Liver (tissue), 10 donors: Measurements from ENCODE around the gene PHACTR4. TPM values are rescaled to one million over a fixed set of nuclear protein-coding genes. Genes with fewer than 3 reads are reported as not detected.

Experiments used
- DNase-seq: peaks from one replicate; pipeline ENCODE4 v3.0.0-alpha.2; 2017; ENCODE audit warnings: low spot score
- H3K27ac ChIP-seq, 2 donors: one replicate each; pipeline ENCODE4 v1.7.0; 2013; ENCODE audit warnings: inconsistent platforms in 2 of 2, low read length in 2 of 2, control low read depth in 1 of 2, low read depth in 1 of 2, mild to moderate bottlenecking in 1 of 2
- H3K27me3 ChIP-seq, 4 donors: one replicate each; pipeline versions ENCODE4 v1.6.1 to v1.7.0; 2013; ENCODE audit warnings: low read length in 3 of 4, inconsistent platforms in 1 of 4, mild to moderate bottlenecking in 1 of 4, moderate library complexity in 1 of 4; ENCODE audit not compliant: control insufficient read depth in 4 of 4, insufficient read depth in 4 of 4
- H3K36me3 ChIP-seq, 4 donors: one replicate each; pipeline versions ENCODE4 v1.6.1 to v1.7.0; 2013; ENCODE audit warnings: low read length in 3 of 4, mild to moderate bottlenecking in 3 of 4, low read depth in 1 of 4, moderate library complexity in 1 of 4; ENCODE audit not compliant: control insufficient read depth in 4 of 4, insufficient read depth in 3 of 4
- H3K4me1 ChIP-seq, 4 donors: one replicate each; pipeline versions ENCODE4 v1.6.1 to v1.7.0; 2013; ENCODE audit warnings: low read length in 3 of 4, mild to moderate bottlenecking in 3 of 4, moderate library complexity in 1 of 4; ENCODE audit not compliant: control insufficient read depth in 4 of 4, insufficient read depth in 4 of 4
- H3K4me3 ChIP-seq, 3 donors: one replicate each; pipeline versions ENCODE4 v1.6.1 to v1.7.0; 2013; ENCODE audit warnings: low read length in 3 of 3, control low read depth in 1 of 3, low read depth in 1 of 3, mild to moderate bottlenecking in 1 of 3
- H3K9ac ChIP-seq, 2 donors: one replicate each; pipeline ENCODE4 v1.7.0; 2013; ENCODE audit warnings: low read length in 2 of 2, mild to moderate bottlenecking in 2 of 2, moderate library complexity in 2 of 2, control low read depth in 1 of 2, low read depth in 1 of 2
- H3K9me3 ChIP-seq, 4 donors: one replicate each; pipeline versions ENCODE4 v1.6.1 to v1.7.0; 2013; ENCODE audit warnings: low read length in 3 of 4; ENCODE audit not compliant: control insufficient read depth in 4 of 4
- CTCF ChIP-seq: fragments of 150-350 bp; IDR thresholded peaks from 2 replicates; pipeline ENCODE4 v1.5.1; 2017; ENCODE audit warnings: improper control_type of control experiment, low read depth, low read length; ENCODE audit not compliant: missing input control
- EGR1 ChIP-seq, 2 donors: IDR thresholded peaks; 2 replicates each; pipeline ENCODE4 v1.6.1; 2016 to 2018; ENCODE audit warnings: antibody characterized with exemption in 2 of 2, low read depth in 2 of 2
- FOXA1 ChIP-seq: IDR thresholded peaks from 2 replicates; pipeline ENCODE4 v1.6.1; 2016; ENCODE audit warnings: antibody characterized with exemption
- FOXA2 ChIP-seq: IDR thresholded peaks from 2 replicates; pipeline ENCODE4 v1.6.1; 2016; ENCODE audit warnings: antibody characterized with exemption
- HNF4G ChIP-seq: IDR thresholded peaks from 2 replicates; pipeline ENCODE4 v1.6.1; 2016; ENCODE audit warnings: antibody characterized with exemption
- RAD21 ChIP-seq, 2 donors: IDR thresholded peaks; 2 replicates each; pipeline ENCODE4 v1.6.1; 2016; ENCODE audit warnings: antibody characterized with exemption in 2 of 2, mild to moderate bottlenecking in 2 of 2
- RXRA ChIP-seq, 2 donors: IDR thresholded peaks; 2 replicates each; pipeline ENCODE4 v1.6.1; 2017 to 2018; ENCODE audit warnings: antibody characterized with exemption in 2 of 2, mild to moderate bottlenecking in 1 of 2
- SP1 ChIP-seq: IDR thresholded peaks from 2 replicates; pipeline ENCODE4 v1.6.1; 2018; ENCODE audit warnings: antibody characterized with exemption, mild to moderate bottlenecking
- ZBTB33 ChIP-seq: IDR thresholded peaks from 2 replicates; pipeline ENCODE4 v1.6.1; 2016; ENCODE audit warnings: antibody characterized with exemption
- WGBS: extraction: QIAGEN DNeasy Blood & Tissue Kit; methylation state at CpG from one replicate; pipeline ENCODE4 v1.1.7; 2013; 5-methylcytosine and 5-hydroxymethylcytosine counted together
- polyA plus RNA-seq, 2 donors: library from polyadenylated mRNA; stranded (reverse) in 1 of 2; unstranded in 1 of 2; fragments of 200-250 nt in 1 of 2; fragments of >200 nt in 1 of 2; fragmentation: Nextera tagmentation in 1 of 2; extraction: Ambion mirVana in 1 of 2; gene quantifications; one replicate each; pipeline versions ENCODE4 v1.2.1 to v1.2.3, GENCODE V29; 2013 to 2015
- small RNA-seq: library from RNA; depleted of rRNA; stranded (forward); fragments of <200 nt; gene quantifications from one replicate; pipeline ENCODE3, GENCODE V24; 2014
- total RNA-seq, 2 donors: library from RNA; depleted of rRNA; stranded (reverse); fragments of >200 nt; gene quantifications; one replicate each; pipeline ENCODE4 v1.2.3, GENCODE V29; 2014
- donor health status: healthy.
- donor health status: healthy.
- donor health status: healthy.
- donor health status: healthy.
- donor health status: healthy.

Gene PHACTR4
- total and polyA plus RNA-seq, 4 donors: 8.9 to 22.6 (median 10.8) TPM

DNA sequence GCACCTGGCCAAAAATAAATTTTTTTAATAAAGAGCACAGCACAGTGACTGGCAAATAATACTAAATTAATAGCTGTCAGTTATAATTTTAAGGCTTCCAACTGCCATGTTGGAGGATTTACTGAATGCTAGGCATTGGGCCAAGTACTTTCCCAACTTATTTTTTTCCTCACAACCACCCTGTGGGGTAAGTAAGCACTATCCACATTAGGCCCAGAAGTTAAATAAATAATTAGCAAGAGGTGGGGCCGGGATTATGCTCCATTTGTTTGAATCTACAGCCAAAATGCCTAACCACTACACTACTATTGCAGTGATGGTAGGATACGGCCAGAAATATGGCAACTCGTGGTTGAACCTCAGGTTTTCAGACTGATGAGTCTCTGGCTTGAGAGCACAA is 178.8 kb downstream of the PHACTR4 start:
- Histone ChIP-seq H3K27ac (no peak overlapping the region), H3K9me3 (no peaks in the 10 kb centered on the region), H3K36me3 (no peaks in the 10 kb centered on the region), H3K4me1 (peaks cover 0 to 4% (median 2%) of the 10 kb centered on the region in 4 donors), H3K9ac (no peak overlapping the region), H3K27me3 (no peaks in the 10 kb centered on the region), H3K4me3 (no peak overlapping the region)
- DNase-seq: no peak
- WGBS: 86% methylated on average over 3 of the region's 3 CpGs
- no peak for TF ChIP-seq ZBTB33
- no peak for TF ChIP-seq SP1
- TF ChIP-seq HNF4G: no peak
- no peak for TF ChIP-seq EGR1 (IDR thresholded peaks at IDR 0.05; ENCODE audit: low read depth in 2 of 2)
- TF ChIP-seq RAD21 (IDR thresholded peaks at IDR 0.05): no peak
- no peak for TF ChIP-seq FOXA1
- no peak for TF ChIP-seq CTCF
- TF ChIP-seq RXRA (IDR thresholded peaks at IDR 0.05): no peak
- TF ChIP-seq FOXA2: no peak

Small RNAs within 50 kb of the gene (small RNA-seq; reads per million reads assigned to genes)
- gene RF00019: not detected
- gene RNU6ATAC27P: not detected
- gene SNORA73A: not detected
- 33.4 reads per million, percentile 96 among the genes with 10 or more reads in this experiment for gene SNORA73B

Other genes with a start within 250 kb of the PHACTR4 start
- gene PTAFR, start 193.1 kb upstream of the PHACTR4 start, total RNA-seq: 1 to 10 TPM; 2.5 to 4.1 TPM
- gene PTAFR, start 193.1 kb upstream of the PHACTR4 start, polyA plus RNA-seq: 1 to 10 TPM in 1 of 2 donors, under 1 TPM in 1; 0.82 to 1.7 TPM
- 10 to 100 TPM; 14.9 to 23.9 TPM for gene DNAJC8, start 136.7 kb upstream of the PHACTR4 start, total RNA-seq
- 10 to 100 TPM; 26.5 to 38.6 TPM for gene DNAJC8, start 136.7 kb upstream of the PHACTR4 start, polyA plus RNA-seq
- 100 to 1,000 TPM; 136 to 154 TPM for gene ATP5IF1, start 133.6 kb upstream of the PHACTR4 start, total RNA-seq
- 100 to 1,000 TPM; 181 to 456 TPM for gene ATP5IF1, start 133.6 kb upstream of the PHACTR4 start, polyA plus RNA-seq
- gene SESN2, start 110.2 kb upstream of the PHACTR4 start, total RNA-seq: 10 to 100 TPM in 1 of 2 donors, 1 to 10 TPM in 1; 5.5 to 10.6 TPM
- 10 to 100 TPM; 10.7 to 13.0 TPM for gene SESN2, start 110.2 kb upstream of the PHACTR4 start, polyA plus RNA-seq
- gene MED18, start 40.7 kb upstream of the PHACTR4 start, total RNA-seq: 10 to 100 TPM; 13.0 to 18.5 TPM
- 10 to 100 TPM in 1 of 2 donors, 1 to 10 TPM in 1; 7.4 to 10.9 TPM for gene MED18, start 40.7 kb upstream of the PHACTR4 start, polyA plus RNA-seq
- gene RCC1, start 136.3 kb downstream of the PHACTR4 start, total RNA-seq: 10 to 100 TPM; 18.9 to 21.8 TPM
- 10 to 100 TPM in 1 of 2 donors, 1 to 10 TPM in 1; 2.2 to 18.1 TPM for gene RCC1, start 136.3 kb downstream of the PHACTR4 start, polyA plus RNA-seq
- gene TRNAU1AP, start 183.3 kb downstream of the PHACTR4 start, total RNA-seq: 10 to 100 TPM in 1 of 2 donors, 1 to 10 TPM in 1; 8.5 to 12.0 TPM
- gene TRNAU1AP, start 183.3 kb downstream of the PHACTR4 start, polyA plus RNA-seq: 1 to 10 TPM; 5.6 to 9.2 TPM
- gene RAB42, start 222.5 kb downstream of the PHACTR4 start, total RNA-seq: 1 to 10 TPM; 1.1 to 5.9 TPM
- under 1 TPM; 0.35 to 0.92 TPM for gene RAB42, start 222.5 kb downstream of the PHACTR4 start, polyA plus RNA-seq